NCI-H2227 (cell line): ENCODE results near the gene PPP3CA.
"Not testable (repeated sequence)": the region's sequence is repeated elsewhere in the genome, so short reads cannot be mapped to it uniquely, and the experiment has no call there.

Experiments
- DNase-seq: peaks from one replicate; lab custom pipeline; 2025; ENCODE audit not compliant: unreplicated experiment; lab: John Stamatoyannopoulos, UW

Gene PPP3CA

DNA sequence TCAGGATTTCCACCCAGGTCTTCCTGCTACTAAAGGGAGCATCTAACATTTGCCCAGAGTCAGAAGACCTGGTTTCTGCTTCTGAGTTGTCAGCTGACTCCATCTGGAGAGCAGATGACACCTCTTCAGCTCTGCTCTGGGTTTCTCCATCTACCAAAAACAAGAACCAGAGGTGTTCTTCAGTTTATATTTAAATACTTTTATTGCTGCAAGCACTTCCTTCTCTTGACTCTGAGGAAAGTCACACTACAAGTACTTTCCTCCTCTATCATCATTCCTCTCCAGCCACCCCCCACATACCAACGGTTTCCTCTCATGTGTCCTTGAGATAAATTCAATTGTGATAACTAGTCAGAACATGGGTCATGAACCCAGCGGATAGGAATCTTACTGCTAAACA, 88.4 kb downstream of the PPP3CA start:
- no peak for DNase-seq

DNA sequence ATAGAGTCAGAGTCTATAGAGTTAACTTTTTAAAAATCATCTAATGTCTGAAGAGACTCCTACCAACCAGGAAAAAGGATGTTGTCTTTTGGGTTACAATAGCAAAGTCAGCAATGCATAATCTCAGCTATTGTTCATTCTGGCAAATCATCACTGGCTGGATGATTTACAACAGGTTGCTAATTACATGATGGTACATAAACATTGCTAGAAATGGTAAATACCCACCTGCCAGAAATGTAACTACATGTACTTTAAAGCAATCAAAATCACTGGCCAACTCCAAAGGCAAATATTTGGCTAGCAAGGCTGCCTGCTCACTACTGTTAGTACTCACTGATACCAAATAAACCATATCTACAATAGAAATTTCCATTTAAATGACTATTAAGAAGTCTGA, 91.1 kb downstream of the PPP3CA start:
- no peak for DNase-seq

DNA sequence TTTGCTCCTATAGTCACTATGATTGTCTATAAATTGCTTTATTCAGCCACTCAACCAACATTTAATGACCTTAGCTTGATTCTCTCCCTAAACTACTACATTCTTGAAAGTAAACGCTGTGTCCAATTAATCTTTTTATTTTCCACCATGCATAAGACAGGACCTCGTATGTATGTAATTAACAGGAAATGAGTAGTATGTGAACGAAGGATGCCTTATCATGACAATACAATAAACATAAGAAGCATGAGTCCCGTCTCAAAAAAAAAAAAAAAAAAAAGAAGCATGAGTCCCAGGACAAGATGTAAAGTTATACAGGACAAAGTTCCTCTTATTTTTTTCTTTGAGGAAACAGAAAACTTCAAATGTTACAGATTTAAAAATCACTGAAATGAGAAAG, 92.5 kb downstream of the PPP3CA start:
- DNase-seq, result no peak

DNA sequence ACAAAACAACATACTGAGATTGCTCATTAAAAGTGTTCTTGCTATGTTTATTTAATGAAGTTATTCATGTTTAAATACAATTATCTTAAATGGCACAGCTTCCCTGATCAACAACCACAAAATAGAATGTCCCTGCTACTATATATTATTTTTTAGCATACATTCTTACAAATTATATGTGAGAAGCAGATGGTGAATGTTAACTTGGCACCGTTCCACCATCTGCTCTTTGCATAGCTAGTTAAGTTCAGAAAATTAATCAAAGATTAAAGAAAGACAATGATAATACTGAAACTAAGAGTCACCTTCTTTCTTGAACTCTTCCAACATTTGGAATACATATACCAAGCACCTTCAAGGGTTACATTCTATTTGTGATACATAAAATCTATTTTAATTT, 94.2 kb downstream of the PPP3CA start:
- DNase-seq, result no peak

DNA sequence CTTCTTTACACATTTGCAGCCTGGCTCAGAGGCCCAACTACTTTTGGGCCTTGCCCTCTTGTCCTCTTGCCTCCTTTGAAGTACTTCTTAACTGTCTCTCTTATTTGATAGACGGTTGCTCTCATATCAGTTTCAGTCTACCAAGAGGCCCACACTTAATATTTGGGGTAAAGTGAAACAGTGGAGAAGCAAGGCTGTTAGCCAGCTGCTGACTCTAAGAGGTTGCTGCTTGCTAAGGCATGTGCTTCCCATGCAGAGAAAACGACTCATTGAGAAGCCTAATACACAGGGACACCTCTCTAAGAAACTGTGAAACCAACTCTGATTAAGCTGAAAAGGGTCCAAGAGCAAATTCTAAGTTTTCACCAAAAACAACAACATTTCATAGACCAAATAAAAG, 94.6 kb downstream of the PPP3CA start:
- no peak for DNase-seq

DNA sequence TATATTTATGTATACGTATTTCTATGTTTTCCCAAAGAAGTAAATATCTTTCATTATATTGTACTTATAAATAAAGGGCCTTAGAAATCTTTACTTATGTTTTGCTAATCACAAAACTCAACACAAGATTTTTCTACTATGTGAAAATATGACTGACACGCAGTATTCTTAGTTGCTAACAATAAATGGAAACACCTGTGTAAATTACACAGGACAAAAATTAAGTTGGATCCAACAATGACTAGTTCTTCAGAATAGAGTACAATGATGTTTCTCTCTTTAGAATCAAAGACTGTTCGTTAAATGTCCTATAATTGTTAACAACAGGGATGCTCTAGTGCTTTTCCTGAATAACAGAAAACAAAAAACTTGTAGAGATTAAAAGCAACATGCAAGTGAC, 96.1 kb downstream of the PPP3CA start:
- DNase-seq, result no peak

DNA sequence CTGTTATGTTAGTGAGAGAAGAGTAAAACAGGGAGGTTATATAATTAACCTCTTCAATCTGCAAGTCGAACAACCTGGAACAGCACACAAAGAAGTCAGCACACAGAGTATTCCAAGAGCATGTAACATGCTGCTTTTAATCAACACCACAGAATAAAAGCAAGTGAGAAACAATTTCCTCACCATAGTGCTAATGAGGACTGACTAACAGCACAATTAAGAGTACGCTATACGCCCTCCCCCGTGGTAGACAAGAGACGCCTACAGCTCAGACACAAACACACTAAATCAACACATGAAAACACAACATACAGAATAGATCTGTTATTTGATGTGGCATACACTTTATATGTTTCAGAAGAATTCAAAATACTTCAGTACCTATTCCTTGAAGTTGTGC, 103.0 kb downstream of the PPP3CA start:
- no peak for DNase-seq

DNA sequence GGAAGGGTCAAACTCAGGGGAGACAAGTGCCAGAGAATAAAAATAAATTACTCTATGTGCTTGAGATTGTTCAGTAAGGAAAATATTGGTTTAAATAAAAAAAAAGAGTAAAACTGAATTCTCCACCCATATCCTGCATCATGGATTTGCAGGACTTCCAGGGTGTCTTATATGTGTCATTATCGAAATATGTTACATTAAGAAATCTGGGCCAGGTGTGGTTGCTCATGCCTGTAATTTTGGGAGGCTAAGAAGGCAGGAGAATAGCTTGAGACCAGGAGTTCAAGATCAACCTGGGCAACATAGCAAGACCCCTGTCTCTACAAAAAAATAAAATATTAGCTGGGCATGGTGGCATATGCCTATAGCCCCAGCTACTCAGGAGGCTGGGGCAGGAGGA, 104.9 kb downstream of the PPP3CA start:
- DNase-seq, result no peak

DNA sequence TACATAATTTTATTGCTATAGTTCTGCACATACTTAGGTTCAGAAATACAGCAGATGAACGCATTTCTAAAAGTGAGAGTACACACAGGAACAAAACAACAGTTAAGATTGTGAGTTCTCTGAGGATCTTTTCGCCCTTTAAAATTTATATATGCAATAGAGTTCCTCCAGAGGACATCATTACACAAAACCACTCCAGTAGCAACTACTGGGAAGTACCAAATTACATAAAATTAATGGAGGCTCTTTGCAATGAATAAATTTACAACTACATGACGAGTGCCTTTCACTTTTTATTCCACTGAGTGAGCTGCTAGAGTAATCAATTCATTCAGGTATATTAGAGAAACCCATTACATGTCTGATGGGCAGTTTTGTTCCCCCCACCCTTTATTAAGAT, 107.2 kb downstream of the PPP3CA start:
- DNase-seq, result no peak

DNA sequence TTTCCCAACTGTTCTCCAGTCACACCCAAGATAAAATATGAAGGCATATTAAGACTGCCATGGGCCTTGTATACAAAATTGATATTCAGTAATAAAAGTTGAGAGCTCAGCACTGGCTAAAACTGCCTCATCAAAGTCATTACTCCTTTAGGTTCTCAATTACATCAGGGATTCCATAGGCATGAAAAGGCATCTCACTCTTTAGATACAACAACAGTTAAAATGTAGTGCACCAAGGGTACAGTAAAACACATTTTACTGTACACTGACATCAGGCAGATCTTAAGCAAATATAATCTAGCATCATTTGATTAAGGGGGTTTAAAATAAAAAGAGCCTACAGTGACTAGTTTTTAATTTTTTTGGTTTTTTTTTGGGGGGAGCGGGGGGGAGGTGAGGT, 107.7 kb downstream of the PPP3CA start:
- no peak for DNase-seq

DNA sequence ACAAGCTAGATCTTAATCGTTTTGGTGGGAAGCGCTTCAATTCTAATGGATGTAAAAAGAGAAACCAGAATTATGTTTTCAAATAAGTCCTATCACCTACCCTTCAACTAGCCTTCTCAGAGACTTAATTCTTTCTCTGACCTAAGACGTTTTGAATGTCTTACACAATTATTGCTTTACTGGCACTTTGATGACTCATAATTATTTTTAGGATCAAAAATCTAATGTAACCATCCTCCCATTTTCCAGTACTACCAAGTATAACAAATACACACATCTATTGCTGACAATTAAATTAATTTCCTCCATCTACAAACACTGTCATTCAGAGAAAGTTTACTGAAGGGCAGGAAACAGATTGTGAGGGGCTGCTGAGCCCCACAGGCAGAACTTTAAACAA, 108.6 kb downstream of the PPP3CA start:
- DNase-seq, result no peak

DNA sequence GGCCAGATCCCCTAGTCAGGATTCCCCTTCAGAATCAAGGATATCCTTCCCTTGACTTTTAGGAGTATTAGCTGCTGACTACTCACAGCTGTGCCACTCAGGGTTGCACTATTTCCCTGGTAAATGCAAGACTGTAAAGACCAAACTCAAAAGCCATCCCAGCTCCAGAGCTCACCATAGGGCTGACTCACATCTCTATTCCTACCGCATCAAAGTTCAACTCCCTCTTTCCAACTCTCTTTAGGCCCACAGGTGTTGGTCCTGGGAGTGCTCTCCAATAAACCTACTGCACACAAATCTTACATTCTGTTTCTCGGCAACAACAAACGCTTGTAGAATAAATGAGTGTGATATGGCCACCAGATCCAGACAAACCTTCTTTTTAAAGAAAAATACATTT, 109.6 kb downstream of the PPP3CA start:
- DNase-seq, result no peak

DNA sequence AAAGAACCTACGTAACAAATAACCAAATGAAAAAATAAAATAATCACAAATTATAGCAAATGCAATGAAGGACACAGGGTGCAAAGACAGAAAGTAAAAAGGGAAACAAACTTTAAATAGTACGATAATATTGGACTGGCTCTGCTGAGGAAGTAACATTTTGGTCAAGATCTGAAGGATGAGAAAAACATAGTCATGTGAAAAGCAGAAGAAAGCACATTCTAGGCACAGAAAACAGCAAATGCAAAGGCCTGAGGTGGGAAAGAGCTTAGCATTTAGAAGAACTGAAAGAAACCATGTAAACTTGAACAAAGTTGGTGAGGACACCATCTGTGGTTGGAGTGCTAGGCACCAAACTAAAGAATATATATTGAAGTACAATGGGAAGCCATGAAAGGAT, 111.2 kb downstream of the PPP3CA start:
- DNase-seq, result no peak

DNA sequence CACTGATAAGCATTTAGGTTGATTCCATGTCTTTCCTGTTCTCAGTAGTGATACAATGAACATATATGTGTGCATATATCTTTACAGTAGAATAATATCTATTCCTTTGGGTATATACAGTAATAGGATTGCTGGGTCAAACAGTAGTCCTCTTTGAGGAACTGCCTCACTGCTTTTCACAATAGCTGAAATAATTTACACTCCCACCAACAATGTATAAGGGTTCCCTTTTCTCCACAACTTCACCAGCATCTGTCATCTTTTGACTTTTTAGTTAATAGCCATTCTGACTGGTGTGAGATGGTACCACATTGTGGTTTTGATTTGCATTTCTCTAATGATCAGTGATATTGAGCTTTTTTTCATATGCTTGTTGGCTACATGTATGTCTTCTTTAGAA, 113.2 kb downstream of the PPP3CA start:
- DNase-seq, result not testable (repeated sequence)

DNA sequence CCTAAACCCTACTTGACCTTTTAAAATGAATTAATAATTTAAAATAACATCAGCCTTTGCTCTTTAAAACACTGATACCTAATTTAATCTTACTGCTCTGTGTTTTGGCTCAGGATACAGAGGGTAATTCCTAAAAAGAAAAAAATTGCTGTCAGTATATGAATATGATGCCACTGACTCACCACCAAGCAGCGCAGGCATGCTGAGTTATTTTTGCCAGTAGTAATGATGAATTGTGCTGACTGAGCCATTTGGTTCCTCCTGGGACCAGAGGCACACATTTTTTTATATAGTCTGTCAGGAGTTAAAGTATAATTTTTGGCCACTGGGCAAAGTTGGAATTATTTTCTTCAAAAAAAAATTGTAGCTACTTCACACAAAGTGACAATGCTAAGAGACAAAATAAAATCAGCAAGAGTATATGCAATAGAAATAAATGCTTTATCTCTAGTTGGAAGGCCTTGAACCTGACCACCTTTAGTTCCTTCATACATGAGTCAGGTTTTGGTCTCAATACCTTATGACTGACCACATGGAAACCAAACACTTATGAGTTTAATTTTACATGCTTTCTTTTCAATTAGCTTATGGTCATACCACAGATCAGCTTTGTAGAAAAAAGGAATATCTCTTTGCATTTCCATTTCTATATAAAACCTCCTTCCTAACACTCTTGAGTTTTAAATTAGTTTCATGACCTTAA, 115.1 kb downstream of the PPP3CA start:
- DNase-seq, result no peak

DNA sequence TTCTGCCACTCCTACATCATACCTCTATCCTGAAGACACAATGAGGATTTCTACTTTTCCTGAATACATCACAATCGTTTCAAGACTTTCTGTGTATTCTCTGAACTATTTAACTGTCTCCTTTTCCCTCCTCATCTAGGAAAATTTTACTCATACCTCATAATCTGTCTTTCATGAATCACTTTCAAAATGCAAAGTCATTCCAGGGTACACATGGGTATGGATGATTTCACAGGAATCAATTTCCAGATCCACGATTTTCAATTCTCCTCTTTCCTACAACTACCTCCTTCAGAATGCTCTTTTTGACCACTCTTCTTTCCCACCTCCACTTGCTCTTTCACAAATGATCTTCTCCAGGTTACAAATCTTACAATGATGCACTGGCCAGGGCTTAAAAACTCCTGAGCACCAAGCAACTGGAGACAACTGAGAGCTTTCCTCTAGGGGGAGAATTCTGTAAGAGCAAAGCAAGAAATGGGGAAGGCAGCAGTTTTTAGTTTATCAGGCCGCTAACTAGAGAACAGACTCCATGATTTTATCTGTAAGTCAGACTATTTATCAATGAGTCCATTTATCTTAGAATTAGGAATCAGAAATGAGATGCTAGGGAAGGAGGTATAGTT, 116.4 kb downstream of the PPP3CA start:
- no peak for DNase-seq

DNA sequence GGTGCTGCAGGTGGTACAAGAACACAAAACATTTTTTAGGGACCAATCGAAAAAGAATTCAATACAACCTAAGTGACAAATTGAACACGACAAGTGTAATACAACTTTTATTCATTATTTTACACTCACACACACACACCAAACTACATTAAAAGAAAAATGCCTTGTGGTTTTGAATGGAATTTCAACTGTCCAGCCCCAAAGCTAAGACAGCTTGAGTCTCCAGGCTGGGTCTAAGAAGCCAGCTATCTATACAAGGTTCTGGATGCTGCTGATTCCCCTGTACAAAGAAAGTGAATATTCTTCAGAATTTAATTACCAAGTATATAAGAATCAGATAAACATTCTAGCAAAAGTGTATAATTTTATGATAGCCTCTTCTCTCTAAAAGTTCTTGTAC, 118.2 kb downstream of the PPP3CA start:
- DNase-seq, result no peak

DNA sequence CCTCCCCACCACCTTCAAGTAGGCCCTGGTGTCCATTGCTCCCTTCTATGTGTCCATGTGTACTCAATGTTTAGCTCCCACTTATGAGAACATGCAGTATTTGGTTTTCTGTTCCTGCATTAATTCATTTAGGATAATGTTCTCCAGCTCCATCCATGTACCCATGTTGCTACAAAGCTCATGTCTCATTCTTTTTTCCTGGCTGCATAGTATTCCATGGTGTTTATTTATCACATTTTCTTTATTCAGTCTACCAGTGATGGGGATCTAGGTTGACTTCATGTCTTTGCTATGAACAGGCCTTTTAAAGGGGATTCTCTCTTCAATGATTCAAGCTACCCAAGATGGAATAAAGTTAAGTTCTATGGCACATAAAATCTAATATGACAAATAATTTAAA, 119.6 kb downstream of the PPP3CA start:
- DNase-seq, result no peak

DNA sequence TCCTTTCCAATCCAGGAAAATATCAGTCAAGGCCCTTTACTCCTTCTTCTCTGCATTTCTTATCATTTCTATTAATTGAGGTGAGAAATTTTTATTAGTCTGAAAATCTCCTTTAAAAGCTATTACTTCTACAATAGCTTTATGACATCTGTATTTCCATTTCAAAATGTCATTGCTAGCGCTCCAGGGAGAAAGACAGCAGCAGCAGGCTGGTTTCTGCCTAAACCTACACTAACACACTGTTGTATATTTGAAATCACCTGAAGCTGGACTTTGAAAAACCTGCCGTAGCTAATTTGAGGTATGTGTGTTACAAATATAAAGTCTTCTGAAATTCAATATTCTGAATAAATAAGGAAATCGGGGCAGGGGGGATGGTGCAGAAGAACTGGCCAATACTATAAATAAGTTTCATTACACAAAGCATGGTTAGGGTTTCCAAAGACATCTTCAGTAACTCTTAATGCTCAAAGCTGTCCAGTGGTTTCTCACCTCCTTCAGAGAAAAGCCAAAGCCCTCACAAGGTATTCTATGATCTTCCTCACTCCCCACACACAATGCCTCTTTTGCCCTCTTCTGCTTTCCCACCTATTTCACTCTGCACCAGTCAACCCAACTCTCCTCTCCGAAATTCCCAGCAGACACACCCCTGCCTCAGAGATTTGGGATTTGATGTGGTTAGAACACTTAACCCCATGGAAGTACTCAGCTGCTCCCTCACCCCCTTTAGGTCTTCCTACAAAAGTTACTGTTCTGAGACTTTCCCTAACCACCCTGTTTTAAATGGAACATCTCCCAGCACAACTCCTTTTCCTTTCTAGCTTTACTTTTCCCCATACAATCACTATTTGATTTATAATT, 122.7 kb downstream of the PPP3CA start:
- no peak for DNase-seq

DNA sequence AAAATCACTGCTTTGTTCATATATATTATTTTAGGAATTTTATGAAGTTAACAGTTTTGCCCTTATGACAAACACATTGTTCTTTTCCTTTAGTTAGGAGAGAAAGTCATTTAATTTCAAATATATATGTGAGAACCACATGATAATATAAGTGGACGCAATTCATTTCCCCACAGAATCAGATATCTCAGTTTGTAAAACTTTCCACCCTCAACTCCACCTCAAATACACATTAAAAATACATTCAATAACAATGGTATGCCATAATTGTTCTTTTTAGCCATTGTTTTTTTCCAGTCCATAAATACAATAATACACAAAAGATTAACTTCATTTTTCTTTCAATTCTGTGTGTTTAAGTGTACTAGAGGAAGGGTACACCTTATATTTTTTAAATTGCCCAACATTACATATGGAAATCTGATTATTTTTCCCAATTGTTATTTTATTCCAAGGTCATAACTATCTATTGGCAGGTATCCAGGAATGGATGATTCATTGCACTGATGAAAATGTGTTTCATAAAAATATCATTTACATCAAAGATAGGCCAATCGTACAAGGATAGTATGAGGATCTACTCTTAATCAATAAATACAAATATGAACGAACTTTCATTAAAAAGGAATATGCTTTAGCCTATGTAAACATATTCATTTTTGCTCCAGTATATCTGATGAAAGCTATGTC, 125.0 kb downstream of the PPP3CA start:
- no peak for DNase-seq

DNA sequence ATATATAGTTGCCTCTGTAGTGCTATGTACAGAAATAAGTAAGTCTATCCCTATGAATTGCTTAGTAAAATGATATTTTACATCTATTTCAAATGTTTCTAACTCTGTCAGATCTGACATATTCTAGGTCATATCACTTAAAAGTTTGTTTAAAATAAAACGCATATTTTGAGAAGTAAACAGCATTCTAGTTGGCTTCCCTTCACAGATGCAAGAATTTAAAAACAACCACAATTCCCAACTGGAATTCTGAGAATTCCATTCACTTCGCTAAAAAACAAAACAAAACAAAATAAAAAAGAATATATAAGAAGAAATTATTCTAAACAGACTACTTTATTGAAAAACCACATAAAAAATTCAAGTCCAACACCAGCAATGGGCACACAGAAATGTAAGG, 126.0 kb downstream of the PPP3CA start:
- no peak for DNase-seq

DNA sequence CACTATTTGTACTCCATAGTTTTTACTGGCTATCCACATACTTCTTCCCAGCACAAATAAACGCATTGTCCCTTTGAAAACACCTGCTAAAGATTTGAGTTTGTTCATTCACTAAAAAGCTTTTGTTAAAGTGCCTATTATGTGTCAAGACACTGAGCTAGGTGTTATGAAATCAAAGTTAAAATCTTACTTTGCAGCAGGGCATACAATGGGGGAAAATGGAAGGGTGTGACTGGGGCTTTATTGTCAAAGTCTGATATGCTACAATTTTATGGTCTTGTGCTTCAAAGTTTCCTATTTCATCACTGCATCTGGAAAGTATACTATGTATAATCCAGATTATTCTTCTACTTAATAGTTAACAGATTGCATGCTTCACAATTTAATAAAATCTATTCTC, 128.4 kb downstream of the PPP3CA start:
- DNase-seq, result no peak
